Measurements from ENCODE around the gene FOXJ2.
"Not testable (repeated sequence)": the region's sequence is repeated elsewhere in the genome, so short reads cannot be mapped to it uniquely, and the experiment has no call there.

FOXJ2 gene

DNA sequence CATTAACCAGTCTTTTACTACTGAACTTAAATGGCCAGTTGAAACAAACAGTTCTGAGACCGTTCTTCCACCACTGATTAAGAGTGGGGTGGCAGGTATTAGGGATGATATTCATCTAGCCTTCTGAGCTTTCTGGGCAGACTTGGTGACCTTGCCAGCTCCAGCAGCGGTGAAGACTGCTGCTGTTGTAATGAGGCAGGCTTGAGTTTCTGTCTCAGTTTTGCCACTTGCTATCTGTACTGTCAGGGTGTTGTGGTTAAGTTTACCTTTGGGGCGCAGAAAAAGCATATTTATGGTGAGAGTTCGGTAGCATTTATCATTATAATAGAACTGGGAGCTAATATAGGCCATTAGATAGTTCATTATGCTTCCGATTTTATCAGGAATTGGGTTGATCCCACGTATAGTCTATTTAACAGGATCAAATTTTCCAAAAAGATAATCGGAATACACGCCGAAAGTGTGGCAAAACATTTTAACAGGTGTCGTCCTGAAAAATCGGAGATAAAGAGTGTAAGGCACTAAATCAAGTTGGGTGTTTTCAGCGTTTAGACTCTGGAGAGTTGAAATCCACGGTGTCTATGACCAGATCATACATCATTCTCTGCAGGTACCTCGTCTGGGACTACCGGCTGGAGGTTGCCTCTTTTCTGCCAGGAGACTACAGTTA, 48.9 kb downstream of the FOXJ2 start:
- DNase-seq (ENCODE audit: low read depth in 1 of 2, low spot score in 1 of 2): no peak
- in situ Hi-C loops (cut with HindIII; ENCODE audit: low pct_unique_long_range_greater_than_20kb, low sequenced_read_pairs): no loop called here
- TF ChIP-seq JUND (IDR thresholded peaks at IDR 0.05; ENCODE audit: low read depth): no peak

DNA sequence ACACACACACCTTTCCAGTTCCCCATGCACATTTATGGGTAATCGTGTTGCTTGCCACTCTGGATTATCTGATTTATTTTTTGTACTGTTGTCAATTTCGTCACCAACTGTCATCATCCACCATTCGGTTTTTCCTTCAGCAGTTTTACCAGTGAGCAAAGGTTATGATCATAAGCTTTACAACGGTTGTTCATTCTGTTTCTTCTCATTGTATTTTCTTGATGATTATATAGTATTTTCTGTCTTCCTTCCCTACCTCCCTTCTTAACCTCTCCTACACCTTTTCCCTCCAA, 50.2 kb downstream of the FOXJ2 start:
- no peak for TF ChIP-seq JUND (IDR thresholded peaks at IDR 0.05; ENCODE audit: low read depth)
- DNase-seq (ENCODE audit: low read depth in 1 of 2, low spot score in 1 of 2): no peak
- in situ Hi-C loops (cut with HindIII; ENCODE audit: low pct_unique_long_range_greater_than_20kb, low sequenced_read_pairs): no loop called here

DNA sequence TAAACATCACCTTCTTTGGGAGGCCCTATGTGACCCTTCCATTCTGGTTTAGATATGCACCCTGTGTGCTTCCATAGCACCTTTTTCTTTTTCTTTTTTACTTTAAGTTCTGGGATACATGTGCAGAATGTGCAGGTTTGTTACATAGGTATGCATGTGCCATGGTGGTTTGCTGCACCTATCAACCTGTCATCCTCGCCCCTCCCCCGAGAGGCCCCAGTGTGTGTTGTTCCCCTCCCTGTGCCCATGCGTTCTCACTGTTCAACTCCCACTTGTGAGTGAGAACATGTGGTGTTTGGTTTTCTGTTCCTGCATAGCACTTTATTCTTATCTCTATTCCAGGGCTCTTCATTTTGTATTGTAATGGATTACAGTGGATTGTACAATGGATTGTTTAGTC, 51.8 kb downstream of the FOXJ2 start:
- DNase-seq (ENCODE audit: low read depth in 1 of 2, low spot score in 1 of 2); in situ Hi-C loops (cut with HindIII; ENCODE audit: low pct_unique_long_range_greater_than_20kb, low sequenced_read_pairs): not testable (repeated sequence)

DNA sequence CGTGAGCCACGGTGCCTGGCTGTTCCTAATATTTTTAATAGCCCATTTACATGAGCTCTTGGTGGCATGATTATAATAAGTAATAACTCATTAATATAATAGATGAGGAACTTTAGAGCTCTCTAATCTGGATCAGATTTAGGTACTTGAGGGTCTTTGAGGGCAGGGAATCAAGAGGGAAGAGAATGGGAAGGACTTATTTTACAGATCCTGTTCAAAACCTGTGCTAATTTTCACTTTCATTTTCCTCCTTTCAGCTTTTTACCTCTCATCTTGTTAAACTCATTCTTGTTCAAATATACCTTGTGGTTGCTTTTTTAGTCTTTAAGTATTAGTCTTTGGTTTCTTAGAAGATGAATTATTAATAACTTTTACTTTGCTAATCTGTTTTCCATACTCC, 55.1 kb downstream of the FOXJ2 start:
- in situ Hi-C loops (cut with HindIII; ENCODE audit: low pct_unique_long_range_greater_than_20kb, low sequenced_read_pairs): no loop called here
- TF ChIP-seq JUND (IDR thresholded peaks at IDR 0.05; ENCODE audit: low read depth): no peak
- no peak for DNase-seq (ENCODE audit: low read depth in 1 of 2, low spot score in 1 of 2)

DNA sequence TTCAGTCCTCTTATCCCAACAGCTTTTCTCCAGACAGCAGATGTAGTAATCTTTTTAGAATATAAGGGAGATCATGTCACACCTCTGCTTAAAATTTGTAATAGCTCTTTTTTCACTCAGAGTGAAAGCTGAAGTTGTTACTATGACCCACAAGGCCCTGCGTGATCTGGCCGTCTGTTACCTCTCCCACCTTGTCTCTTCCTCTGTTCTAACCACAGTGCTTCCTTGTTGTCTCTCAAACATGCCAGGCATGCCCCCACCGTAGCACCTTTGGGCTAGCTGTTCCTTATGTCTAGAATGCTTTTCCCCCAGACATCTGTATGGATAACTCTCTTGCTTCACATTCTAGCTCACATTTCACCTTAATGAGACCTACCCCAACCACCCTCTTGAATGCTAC, 56.1 kb downstream of the FOXJ2 start:
- DNase-seq (ENCODE audit: low read depth in 1 of 2, low spot score in 1 of 2): no peak
- in situ Hi-C loops (cut with HindIII; ENCODE audit: low pct_unique_long_range_greater_than_20kb, low sequenced_read_pairs): no loop called here
- TF ChIP-seq JUND (IDR thresholded peaks at IDR 0.05; ENCODE audit: low read depth): no peak

DNA sequence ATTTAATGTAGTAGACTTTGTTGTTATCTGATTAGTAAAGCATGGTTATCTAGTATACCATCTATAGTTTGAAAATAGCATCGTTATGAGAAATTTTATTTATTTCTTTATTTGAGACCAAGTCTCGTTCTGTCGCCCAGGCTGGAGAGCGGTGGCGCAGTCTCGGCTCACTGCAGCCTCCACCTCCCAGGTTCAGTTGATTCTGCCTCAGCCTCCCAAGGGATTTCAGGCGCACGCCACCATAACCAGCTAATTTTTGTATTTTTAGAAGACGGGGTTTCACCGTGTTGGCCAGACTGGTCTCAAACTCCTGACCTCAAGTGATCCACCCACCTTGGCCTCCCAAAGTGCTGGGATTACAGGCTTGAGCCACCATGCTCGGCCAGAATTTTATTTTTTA, 56.8 kb downstream of the FOXJ2 start:
- in situ Hi-C loops (cut with HindIII; ENCODE audit: low pct_unique_long_range_greater_than_20kb, low sequenced_read_pairs): not testable (repeated sequence)

DNA sequence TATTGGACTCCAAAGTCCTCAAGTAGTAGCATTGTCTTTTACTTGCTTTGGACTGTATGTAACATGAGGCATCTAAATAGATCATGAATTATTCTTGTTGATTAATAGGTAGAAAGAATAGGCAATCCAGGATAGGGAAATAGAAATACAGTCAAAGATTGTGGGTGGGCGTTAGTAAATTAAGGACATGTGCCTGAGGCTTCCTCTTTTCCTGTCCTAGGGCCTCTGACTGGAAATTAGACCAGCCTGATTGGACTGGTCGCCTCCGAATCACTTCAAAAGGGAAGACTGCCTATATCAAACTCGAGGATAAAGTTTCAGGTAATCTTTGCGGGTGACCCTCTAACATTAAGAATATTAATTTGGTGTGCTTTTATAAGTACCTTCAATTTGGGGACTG, 57.2 kb downstream of the FOXJ2 start:
- DNase-seq (ENCODE audit: low read depth in 1 of 2, low spot score in 1 of 2): no peak
- in situ Hi-C loops (cut with HindIII; ENCODE audit: low pct_unique_long_range_greater_than_20kb, low sequenced_read_pairs): no loop called here
- no peak for TF ChIP-seq JUND (IDR thresholded peaks at IDR 0.05; ENCODE audit: low read depth)

More for the DNA sequence above, 56.8 kb downstream of the FOXJ2 start:
- not testable (repeated sequence) for DNase-seq (ENCODE audit: low read depth in 1 of 2, low spot score in 1 of 2)

DNA sequence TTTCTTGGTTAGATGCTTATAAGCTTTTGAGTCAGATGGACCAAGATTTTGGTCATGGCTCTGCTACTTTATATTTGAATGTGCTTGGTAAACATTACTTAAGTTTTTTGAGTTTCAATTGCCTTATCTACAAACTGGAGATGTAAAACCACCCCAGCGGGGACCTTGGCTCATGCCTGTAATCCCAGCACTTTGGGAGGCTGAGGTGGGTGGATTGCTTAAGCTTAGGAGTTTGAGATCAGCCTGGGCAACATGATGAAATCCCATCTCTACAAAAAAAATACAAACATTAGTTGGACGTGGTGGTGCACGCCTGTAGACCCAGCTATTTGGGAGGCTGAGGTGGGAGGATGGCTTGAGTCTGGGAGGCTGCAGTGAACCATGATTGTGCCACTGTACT, 60.8 kb downstream of the FOXJ2 start:
- no peak for TF ChIP-seq JUND (IDR thresholded peaks at IDR 0.05; ENCODE audit: low read depth)
- no peak for DNase-seq (ENCODE audit: low read depth in 1 of 2, low spot score in 1 of 2)
- in situ Hi-C loops (cut with HindIII; ENCODE audit: low pct_unique_long_range_greater_than_20kb, low sequenced_read_pairs): no loop called here

DNA sequence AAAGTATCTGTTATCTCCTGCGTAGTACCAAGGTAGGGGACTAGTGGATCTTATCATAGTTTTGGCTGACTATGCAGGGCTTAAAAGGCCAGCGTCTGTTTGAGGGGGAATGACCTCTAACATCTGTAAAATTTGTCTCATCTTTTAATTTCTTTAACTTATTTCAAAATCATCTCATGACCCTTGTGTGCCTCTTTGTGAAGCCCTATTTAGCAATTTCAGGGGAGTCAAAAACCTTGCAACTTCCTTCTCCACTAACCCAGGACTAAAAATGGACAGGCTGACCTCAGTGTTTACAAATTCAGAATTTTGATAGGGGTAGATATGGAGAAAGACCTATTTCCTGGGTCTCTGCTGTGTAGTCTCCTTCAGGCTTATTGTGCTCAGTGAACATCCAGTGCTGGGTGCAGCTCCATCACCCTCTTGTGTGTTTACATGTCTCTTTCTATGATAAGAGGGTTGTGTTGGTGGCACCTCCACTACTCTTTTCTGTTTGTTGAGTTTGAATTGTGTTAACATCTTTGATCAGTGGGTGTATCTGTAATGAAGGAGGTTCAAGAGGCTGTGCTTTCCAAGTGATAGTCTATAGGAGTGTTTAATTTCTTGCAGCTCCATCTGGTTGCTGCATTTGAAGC, 63.9 kb downstream of the FOXJ2 start:
- no peak for DNase-seq (ENCODE audit: low read depth in 1 of 2, low spot score in 1 of 2)
- no peak for TF ChIP-seq JUND (IDR thresholded peaks at IDR 0.05; ENCODE audit: low read depth)
- in situ Hi-C loops (cut with HindIII; ENCODE audit: low pct_unique_long_range_greater_than_20kb, low sequenced_read_pairs): no loop called here

DNA sequence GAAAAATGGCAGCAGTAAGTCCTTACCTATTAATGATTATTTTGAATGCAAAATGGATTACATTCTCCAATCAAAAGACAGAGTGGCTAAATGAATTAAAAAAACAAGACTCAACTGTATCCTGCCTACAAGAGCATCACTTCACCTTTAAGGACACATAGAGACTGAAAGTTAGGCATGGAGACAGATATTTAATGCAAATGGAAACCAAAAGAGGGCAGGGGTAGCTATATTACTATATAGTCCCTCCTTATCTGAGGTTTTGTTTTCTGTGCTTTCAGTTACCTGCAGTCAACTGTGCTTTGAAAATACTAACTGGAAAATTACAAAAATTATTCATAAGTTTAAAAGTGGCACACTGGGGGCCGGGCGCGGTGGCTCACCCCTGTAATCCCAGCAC, 66.7 kb downstream of the FOXJ2 start:
- TF ChIP-seq JUND (IDR thresholded peaks at IDR 0.05; ENCODE audit: low read depth): no peak
- DNase-seq (ENCODE audit: low read depth in 1 of 2, low spot score in 1 of 2): no peak
- in situ Hi-C loops (cut with HindIII; ENCODE audit: low pct_unique_long_range_greater_than_20kb, low sequenced_read_pairs): no loop called here

Data from T47D (cell line).